ENCODE data around the gene ABCC1.

The ABCC1 gene

DNA sequence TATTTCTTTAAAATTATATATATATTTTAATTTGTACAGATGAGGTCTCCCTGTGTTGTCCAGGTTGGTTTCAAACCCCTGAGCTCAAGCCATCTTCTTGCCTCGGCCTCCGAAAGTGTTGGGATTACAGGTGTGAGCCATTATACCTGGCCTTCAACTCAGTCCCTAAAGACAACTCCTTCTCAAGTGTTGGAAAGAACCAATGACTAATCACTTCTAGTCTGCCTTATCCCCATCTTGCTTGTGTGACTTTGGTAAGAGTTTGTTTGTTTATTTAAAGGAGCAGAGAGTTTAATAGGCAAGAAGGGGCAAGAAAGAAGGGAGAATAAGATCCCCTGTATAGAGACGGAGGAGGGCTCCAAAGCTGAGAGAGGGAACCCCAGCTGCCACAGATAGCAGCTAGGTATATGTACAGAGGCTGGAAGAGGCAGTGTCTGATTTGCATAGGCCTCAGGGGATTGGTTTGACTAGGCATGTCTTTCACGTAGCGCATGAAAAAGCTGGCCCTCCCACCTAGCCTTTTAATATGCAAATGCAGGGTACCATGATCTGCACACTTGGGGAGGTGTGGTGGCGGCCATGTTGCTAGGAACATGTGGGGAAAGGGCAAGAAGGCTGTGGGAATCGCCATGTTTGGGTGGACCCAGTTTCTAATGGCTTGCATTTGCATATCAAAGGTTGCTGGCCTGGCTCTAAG lies 21.5 kb downstream of the ABCC1 start:
- peaks cover 3% of the 10 kb centered on the region for H3K4me1 ChIP-seq (ENCODE audit: control insufficient read depth, insufficient read depth, low read length)
- CTCF ChIA-PET, result interaction anchor here (0.7 kb wide), 1 partner anchor 45 kb away, joined by 3 read pairs; no protein-coding TSS in a partner anchor
- POLR2A ChIA-PET, result no interaction called here
- no peak for TF ChIP-seq ZNF140 (tag by site-specific recombination; IDR thresholded peaks at IDR 0.05)
- no peak for TF ChIP-seq ZNF843 (tag by site-specific recombination; IDR thresholded peaks at IDR 0.05)
- TF ChIP-seq ZNF433 (tag by site-specific recombination; IDR thresholded peaks at IDR 0.05; ENCODE audit: low read depth), result no peak
- no peak for TF ChIP-seq ZNF302 (tag by site-specific recombination; IDR thresholded peaks at IDR 0.05; ENCODE audit: low read depth)
- TF ChIP-seq, protein P1, sequence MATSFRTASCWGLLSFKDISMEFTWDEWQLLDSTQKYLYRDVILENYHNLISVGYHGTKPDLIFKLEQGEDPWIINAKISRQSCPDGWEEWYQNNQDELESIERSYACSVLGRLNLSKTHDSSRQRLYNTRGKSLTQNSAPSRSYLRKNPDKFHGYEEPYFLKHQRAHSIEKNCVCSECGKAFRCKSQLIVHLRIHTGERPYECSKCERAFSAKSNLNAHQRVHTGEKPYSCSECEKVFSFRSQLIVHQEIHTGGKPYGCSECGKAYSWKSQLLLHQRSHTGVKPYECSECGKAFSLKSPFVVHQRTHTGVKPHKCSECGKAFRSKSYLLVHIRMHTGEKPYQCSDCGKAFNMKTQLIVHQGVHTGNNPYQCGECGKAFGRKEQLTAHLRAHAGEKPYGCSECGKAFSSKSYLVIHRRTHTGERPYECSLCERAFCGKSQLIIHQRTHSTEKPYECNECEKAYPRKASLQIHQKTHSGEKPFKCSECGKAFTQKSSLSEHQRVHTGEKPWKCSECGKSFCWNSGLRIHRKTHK (tag by site-specific recombination; IDR thresholded peaks at IDR 0.05), result no peak
- TF ChIP-seq ZNF629 (tag by site-specific recombination; IDR thresholded peaks at IDR 0.05), result no peak
- TF ChIP-seq, protein P2, sequence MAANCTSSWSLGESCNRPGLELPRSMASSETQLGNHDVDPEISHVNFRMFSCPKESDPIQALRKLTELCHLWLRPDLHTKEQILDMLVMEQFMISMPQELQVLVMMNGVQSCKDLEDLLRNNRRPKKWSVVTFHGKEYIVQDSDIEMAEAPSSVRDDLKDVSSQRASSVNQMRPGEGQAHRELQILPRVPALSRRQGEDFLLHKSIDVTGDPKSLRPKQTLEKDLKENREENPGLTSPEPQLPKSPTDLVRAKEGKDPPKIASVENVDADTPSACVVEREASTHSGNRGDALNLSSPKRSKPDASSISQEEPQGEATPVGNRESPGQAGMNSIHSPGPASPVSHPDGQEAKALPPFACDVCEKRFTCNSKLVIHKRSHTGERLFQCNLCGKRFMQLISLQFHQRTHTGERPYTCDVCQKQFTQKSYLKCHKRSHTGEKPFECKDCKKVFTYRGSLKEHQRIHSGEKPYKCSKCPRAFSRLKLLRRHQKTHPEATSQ (tag by site-specific recombination; IDR thresholded peaks at IDR 0.05), result no peak
- H3K36me3 ChIP-seq (ENCODE audit: control insufficient read depth in 2 of 2, insufficient read depth in 1 of 2, low read length in 2 of 2), result peaks cover 0 to 11% of the 10 kb centered on the region in 2 experiments; a peak in 1 of 3 replicates
- no peak overlapping the region for H3K4me3 ChIP-seq (ENCODE audit: low read depth, low read length)
- H3K9me3 ChIP-seq (ENCODE audit: control insufficient read depth, insufficient read depth, low read depth, low read length), result no peaks in the 10 kb centered on the region
- no peak overlapping the region for H3K27ac ChIP-seq (ENCODE audit: extremely low read depth, low read depth, low read length)

DNA sequence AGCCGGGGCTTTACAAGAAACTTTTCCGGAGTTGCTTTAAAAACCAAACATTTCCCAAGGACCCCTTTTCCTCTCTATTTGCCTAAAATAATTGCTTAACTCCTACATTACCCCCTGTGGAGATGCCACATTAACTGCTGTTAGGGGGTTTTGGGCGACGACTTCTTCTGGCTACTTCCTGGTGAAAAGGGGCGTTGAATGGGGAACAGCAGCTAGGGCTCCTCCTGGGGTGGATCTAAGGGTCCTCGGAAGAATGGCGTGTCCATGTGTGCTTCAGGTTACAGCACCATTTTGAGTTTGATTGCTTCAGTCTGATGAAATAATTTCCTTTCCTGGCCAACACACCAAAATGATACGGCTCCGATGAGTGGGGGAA lies 22.0 kb downstream of the ABCC1 start:
- Histone ChIP-seq H3K27ac (ENCODE audit: extremely low read depth, low read depth, low read length) (no peak overlapping the region), H3K4me1 (ENCODE audit: control insufficient read depth, insufficient read depth, low read length) (peaks cover 3% of the 10 kb centered on the region), H3K9me3 (ENCODE audit: control insufficient read depth, insufficient read depth, low read depth, low read length) (no peaks in the 10 kb centered on the region), H3K4me3 (ENCODE audit: low read depth, low read length) (no peak overlapping the region), H3K36me3 (ENCODE audit: control insufficient read depth in 2 of 2, insufficient read depth in 1 of 2, low read length in 2 of 2) (peaks cover 0 to 11% of the 10 kb centered on the region in 2 experiments; a peak in 1 of 3 replicates)
- POLR2A ChIA-PET, result no interaction called here
- CTCF ChIA-PET, result interaction anchor here (0.7 kb wide), 1 partner anchor 46 kb away, joined by 3 read pairs; no protein-coding TSS in a partner anchor
- TF ChIP-seq, protein P3, sequence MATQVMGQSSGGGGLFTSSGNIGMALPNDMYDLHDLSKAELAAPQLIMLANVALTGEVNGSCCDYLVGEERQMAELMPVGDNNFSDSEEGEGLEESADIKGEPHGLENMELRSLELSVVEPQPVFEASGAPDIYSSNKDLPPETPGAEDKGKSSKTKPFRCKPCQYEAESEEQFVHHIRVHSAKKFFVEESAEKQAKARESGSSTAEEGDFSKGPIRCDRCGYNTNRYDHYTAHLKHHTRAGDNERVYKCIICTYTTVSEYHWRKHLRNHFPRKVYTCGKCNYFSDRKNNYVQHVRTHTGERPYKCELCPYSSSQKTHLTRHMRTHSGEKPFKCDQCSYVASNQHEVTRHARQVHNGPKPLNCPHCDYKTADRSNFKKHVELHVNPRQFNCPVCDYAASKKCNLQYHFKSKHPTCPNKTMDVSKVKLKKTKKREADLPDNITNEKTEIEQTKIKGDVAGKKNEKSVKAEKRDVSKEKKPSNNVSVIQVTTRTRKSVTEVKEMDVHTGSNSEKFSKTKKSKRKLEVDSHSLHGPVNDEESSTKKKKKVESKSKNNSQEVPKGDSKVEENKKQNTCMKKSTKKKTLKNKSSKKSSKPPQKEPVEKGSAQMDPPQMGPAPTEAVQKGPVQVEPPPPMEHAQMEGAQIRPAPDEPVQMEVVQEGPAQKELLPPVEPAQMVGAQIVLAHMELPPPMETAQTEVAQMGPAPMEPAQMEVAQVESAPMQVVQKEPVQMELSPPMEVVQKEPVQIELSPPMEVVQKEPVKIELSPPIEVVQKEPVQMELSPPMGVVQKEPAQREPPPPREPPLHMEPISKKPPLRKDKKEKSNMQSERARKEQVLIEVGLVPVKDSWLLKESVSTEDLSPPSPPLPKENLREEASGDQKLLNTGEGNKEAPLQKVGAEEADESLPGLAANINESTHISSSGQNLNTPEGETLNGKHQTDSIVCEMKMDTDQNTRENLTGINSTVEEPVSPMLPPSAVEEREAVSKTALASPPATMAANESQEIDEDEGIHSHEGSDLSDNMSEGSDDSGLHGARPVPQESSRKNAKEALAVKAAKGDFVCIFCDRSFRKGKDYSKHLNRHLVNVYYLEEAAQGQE (tag by site-specific recombination; IDR thresholded peaks at IDR 0.05), result no peak
- TF ChIP-seq ZNF184 (tag by site-specific recombination; IDR thresholded peaks at IDR 0.05) (no peak), ZNF521 (tag by site-specific recombination; IDR thresholded peaks at IDR 0.05) (no peak), ZNF114 (tag by site-specific recombination; IDR thresholded peaks at IDR 0.05) (no peak), KLF8 (tag by site-specific recombination; IDR thresholded peaks at IDR 0.05) (no peak), ZNF664 (tag by site-specific recombination; IDR thresholded peaks at IDR 0.05) (no peak), GLI4 (tag by site-specific recombination; IDR thresholded peaks at IDR 0.05) (no peak), ZNF335 (tag by site-specific recombination; conservative IDR thresholded peaks at IDR 0.05) (no peak)
- TF ChIP-seq, protein P4, sequence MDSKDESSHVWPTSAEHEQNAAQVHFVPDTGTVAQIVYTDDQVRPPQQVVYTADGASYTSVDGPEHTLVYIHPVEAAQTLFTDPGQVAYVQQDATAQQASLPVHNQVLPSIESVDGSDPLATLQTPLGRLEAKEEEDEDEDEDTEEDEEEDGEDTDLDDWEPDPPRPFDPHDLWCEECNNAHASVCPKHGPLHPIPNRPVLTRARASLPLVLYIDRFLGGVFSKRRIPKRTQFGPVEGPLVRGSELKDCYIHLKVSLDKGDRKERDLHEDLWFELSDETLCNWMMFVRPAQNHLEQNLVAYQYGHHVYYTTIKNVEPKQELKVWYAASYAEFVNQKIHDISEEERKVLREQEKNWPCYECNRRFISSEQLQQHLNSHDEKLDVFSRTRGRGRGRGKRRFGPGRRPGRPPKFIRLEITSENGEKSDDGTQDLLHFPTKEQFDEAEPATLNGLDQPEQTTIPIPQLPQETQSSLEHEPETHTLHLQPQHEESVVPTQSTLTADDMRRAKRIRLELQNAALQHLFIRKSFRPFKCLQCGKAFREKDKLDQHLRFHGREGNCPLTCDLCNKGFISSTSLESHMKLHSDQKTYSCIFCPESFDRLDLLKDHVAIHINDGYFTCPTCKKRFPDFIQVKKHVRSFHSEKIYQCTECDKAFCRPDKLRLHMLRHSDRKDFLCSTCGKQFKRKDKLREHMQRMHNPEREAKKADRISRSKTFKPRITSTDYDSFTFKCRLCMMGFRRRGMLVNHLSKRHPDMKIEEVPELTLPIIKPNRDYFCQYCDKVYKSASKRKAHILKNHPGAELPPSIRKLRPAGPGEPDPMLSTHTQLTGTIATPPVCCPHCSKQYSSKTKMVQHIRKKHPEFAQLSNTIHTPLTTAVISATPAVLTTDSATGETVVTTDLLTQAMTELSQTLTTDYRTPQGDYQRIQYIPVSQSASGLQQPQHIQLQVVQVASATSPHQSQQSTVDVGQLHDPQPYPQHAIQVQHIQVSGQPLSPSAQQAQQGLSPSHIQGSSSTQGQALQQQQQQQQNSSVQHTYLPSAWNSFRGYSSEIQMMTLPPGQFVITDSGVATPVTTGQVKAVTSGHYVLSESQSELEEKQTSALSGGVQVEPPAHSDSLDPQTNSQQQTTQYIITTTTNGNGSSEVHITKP (tag by site-specific recombination; IDR thresholded peaks at IDR 0.05), result no peak
- TF ChIP-seq, protein P5, sequence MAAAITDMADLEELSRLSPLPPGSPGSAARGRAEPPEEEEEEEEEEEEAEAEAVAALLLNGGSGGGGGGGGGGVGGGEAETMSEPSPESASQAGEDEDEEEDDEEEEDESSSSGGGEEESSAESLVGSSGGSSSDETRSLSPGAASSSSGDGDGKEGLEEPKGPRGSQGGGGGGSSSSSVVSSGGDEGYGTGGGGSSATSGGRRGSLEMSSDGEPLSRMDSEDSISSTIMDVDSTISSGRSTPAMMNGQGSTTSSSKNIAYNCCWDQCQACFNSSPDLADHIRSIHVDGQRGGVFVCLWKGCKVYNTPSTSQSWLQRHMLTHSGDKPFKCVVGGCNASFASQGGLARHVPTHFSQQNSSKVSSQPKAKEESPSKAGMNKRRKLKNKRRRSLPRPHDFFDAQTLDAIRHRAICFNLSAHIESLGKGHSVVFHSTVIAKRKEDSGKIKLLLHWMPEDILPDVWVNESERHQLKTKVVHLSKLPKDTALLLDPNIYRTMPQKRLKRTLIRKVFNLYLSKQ (tag by site-specific recombination; IDR thresholded peaks at IDR 0.05; ENCODE audit: borderline replicate concordance), result no peak
- TF ChIP-seq, protein P6, sequence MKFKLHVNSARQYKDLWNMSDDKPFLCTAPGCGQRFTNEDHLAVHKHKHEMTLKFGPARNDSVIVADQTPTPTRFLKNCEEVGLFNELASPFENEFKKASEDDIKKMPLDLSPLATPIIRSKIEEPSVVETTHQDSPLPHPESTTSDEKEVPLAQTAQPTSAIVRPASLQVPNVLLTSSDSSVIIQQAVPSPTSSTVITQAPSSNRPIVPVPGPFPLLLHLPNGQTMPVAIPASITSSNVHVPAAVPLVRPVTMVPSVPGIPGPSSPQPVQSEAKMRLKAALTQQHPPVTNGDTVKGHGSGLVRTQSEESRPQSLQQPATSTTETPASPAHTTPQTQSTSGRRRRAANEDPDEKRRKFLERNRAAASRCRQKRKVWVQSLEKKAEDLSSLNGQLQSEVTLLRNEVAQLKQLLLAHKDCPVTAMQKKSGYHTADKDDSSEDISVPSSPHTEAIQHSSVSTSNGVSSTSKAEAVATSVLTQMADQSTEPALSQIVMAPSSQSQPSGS (tag by site-specific recombination; IDR thresholded peaks at IDR 0.05; ENCODE audit: low read depth), result no peak
